NB4 (cell line): Measurements from ENCODE around the gene HGF.

Experiments used
- DNase-seq: peaks from one replicate; pipeline ENCODE4 v3.0.0; 2010; ENCODE audit warnings: low read depth
- H3K4me3 ChIP-seq: one replicate; pipeline ENCODE4 v1.5.1; 2011; ENCODE audit warnings: mild to moderate bottlenecking, low read depth, low read length, moderate library complexity
- MYC ChIP-seq: IDR thresholded peaks from 2 replicates; pipeline ENCODE4 v1.6.1; 2011; ENCODE audit warnings: low read depth, low read length
- POLR2A ChIP-seq: IDR thresholded peaks from 2 replicates; pipeline ENCODE4 v1.6.1; 2011; ENCODE audit warnings: mild to moderate bottlenecking; ENCODE audit not compliant: insufficient read length; ENCODE audit errors: extremely low read depth
- TF ChIP-seq, protein P1 (sequence below): IDR thresholded peaks from 2 replicates; pipeline ENCODE4 v1.6.1; 2011; ENCODE audit warnings: low read depth, low read length
- TF ChIP-seq, protein P2 (sequence below): IDR thresholded peaks from one replicate; pipeline ENCODE4 v1.5.1; 2012; ENCODE audit warnings: low read depth, low read length

Gene HGF

DNA sequence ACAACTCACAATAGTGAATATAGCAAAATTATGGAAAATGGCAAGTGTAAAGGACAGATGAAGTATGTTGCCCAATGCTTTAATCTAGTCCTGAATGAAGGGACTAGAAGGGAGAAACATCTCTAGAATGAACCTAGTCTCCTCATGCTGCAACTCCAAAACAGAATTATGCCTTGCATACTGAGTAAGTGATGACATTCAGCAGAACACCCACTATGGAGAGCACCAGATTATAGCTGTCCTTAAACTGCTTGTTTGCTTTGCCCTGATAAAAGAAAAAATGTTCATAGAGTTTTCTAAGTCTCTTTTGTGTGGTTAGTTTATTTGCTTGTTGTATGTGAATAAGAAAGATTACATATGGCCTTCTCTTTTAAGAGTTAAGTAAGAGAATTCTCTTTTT lies 7.8 kb upstream of the HGF start:
- DNase-seq, result peak; percentile 38
- no peak overlapping the region for H3K4me3 ChIP-seq
- TF ChIP-seq, protein P1, sequence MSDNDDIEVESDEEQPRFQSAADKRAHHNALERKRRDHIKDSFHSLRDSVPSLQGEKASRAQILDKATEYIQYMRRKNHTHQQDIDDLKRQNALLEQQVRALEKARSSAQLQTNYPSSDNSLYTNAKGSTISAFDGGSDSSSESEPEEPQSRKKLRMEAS, result no peak
- TF ChIP-seq, protein P2, sequence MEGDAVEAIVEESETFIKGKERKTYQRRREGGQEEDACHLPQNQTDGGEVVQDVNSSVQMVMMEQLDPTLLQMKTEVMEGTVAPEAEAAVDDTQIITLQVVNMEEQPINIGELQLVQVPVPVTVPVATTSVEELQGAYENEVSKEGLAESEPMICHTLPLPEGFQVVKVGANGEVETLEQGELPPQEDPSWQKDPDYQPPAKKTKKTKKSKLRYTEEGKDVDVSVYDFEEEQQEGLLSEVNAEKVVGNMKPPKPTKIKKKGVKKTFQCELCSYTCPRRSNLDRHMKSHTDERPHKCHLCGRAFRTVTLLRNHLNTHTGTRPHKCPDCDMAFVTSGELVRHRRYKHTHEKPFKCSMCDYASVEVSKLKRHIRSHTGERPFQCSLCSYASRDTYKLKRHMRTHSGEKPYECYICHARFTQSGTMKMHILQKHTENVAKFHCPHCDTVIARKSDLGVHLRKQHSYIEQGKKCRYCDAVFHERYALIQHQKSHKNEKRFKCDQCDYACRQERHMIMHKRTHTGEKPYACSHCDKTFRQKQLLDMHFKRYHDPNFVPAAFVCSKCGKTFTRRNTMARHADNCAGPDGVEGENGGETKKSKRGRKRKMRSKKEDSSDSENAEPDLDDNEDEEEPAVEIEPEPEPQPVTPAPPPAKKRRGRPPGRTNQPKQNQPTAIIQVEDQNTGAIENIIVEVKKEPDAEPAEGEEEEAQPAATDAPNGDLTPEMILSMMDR, result no peak
- no peak for TF ChIP-seq MYC

DNA sequence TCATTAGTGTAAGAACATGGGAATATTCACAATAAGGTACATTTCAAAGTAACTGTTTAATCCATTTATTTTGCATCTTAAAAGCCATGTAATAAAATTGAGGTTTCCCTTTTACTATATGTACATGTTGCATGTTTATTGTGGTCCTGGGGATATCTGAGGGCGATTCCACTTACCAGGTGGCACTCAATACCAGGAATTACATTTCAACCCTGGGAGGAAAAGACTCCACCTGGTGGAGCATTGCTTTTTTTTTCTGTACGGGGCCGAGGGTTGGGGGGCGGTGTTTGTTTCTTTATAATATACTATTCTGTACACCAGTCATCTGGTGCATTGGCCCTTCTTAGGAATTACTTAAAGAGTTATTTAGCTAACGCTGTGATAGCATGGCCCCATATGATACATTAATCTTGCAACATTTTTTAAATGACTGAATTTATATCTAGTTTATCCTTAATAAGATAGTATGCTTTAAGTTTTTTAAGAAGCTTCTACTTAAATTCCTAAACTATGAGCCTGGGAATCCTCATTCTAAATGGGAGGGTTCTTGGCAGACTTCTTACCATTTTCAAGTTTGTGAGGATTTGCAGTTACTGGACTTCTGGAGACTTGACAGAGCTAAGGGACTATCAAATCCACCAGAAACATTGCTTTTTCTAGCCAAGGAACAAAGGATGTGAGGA lies 7.2 kb upstream of the HGF start:
- peak; percentile 40 for DNase-seq
- TF ChIP-seq, protein P2, result peak; percentile 39
- TF ChIP-seq POLR2A, result no peak
- H3K4me3 ChIP-seq, result no peak overlapping the region

DNA sequence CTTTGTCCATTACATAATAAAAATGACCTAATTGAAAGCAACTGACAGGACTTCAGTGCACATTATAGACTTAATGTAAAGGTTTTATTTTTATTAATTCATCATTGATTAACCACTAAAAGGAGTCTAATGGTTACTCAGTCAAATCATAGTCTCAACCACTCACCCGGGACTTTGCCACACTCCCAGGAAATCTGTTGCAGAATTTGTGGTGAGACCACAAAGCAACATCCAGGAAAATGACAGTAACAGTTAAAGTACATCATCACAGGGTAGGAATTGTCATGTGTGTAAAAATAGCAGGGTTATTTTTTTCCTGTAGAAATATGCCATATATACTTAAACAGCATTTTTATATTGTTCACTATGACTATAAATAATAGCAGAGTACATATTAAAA lies 6.3 kb upstream of the HGF start:
- TF ChIP-seq MYC, result peak; percentile 24; the same call in 1 of the 2 replicates
- no peak for TF ChIP-seq POLR2A
- TF ChIP-seq, protein P2, result no peak
- peak; percentile 72 for DNase-seq
- no peak overlapping the region for H3K4me3 ChIP-seq

DNA sequence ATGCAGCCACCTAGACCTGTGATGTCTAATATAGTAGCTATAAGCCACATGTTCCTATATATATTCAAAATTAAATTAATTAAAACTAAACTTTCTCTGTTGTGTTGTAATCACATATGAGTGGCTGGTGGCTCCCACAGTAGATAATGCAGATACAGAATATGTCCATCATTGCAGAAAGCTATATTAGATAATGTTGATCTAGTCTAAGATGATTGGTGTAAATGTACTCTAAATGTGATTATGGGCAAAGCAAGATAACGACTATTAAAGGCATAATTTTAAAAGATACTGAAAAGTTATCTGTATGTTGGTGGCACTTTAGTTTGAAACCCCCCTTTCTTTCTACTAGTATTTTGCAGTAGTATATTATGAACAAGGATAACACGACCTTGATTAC lies 5.7 kb upstream of the HGF start:
- no peak overlapping the region for H3K4me3 ChIP-seq
- TF ChIP-seq, protein P1, result no peak
- TF ChIP-seq MYC (no peak), POLR2A (no peak)
- TF ChIP-seq, protein P2, result no peak
- DNase-seq, result no peak

DNA sequence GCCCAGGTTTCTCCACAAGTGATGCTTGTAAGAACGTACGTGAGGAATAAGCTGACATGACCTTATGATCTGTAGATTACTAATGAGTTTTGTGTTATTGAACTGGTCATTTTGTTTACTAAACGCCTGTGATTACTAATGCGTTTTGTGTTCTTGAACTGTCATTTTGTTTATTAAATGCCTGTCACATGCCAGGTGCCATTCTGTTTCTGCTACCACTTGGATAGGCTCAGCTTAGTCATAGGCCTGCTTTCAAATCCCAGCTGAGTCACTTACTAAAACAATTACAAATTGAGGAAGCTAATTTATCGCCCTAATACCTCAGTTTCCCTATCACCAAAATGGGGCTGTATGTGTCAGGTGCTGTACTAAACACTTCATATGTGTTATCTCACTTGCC lies 4.7 kb upstream of the HGF start:
- no peak overlapping the region for H3K4me3 ChIP-seq
- no peak for DNase-seq
- TF ChIP-seq POLR2A (no peak), MYC (no peak)
- TF ChIP-seq, protein P1, result no peak
- TF ChIP-seq, protein P2, result no peak

DNA sequence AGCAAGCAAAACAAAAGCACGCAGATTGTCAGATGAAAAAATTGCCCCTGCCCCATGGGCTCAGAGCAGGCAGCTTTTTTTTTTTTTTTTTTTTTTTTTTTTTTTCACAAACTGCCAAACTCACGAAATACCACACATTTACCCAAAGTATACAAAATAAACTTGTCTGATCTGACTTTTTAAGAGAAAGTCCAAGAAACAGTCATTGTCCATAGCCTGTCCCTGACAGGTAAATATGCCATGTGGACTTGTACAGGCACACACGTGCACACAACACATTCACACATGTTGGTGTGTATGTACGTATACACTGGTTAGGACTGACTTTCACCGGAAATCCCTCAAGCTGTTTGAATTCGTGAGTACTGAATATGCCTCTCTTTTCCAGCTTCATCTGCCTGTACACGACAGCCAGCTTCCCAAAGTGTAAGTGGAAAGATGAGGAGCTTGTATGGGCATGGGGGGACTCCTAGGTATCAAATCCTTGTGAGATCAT lies 929 bp upstream of the HGF start:
- H3K4me3 ChIP-seq, result peak overlapping the region; percentile 78
- TF ChIP-seq, protein P1, result no peak
- TF ChIP-seq MYC, result no peak
- TF ChIP-seq POLR2A, result no peak
- TF ChIP-seq, protein P2, result no peak
- DNase-seq, result no peak
